Measurements from ENCODE around the gene FOXS1. TPM values are rescaled to one million over a fixed set of nuclear protein-coding genes. Genes with fewer than 3 reads are reported as not detected.

FOXS1 gene
- total RNA-seq (1 to 10 TPM; 4.3 to 4.4 TPM), polyA plus RNA-seq (ENCODE audit: insufficient read depth, low read depth, low replicate concordance) (10.0 TPM)
- long read RNA-seq, donor 1, transcript FOXS1-201 (1 exons, 1,319 nt): major isoform, 26 of 26 reads
- long read RNA-seq, donor 1, partial matches to known transcripts: 0 of 26 reads
- long read RNA-seq, donor 1, other reads (novel, unspliced or antisense): 0 of 26 reads
- long read RNA-seq, donor 2, transcript FOXS1-201 (1 exons, 1,319 nt): major isoform, 16 of 16 reads
- long read RNA-seq, donor 2, partial matches to known transcripts: 0 of 16 reads
- long read RNA-seq, donor 2, other reads (novel, unspliced or antisense): 0 of 16 reads

DNA sequence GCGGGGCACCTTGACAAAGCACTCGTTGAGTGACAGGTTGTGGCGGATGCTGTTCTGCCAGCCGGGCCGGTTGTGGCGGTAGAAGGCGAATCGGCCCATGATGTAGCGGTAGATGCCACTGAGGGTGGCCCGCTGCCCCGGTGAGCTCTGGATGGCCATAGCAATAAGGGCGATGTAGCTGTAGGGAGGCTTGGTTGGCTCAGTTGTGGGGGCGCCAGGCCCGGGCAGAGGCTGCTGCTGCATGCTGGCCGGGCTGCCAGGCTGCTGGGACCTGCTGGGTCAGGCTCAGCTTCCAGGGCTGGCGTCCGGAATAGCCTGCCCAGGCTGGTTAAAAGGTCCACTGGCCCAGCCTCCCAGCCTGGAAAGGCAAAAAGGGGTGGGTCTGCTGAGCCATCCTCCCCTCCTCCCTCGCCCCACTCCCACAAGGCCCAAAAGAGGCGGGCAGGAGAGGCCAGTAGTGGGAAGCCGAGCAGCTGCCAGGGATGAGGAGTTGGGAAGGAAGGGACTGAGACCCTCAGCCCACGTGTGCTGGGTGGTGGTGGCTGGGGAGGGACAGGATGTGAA, at the start of gene FOXS1:
FOXS1 (minus strand) TSS at position 305 of the 564 bp plus-strand sequence; CDS start at position 243, 62 bp downstream.
- no peaks in the 10 kb centered on the region for H3K27me3 ChIP-seq
- no peak for TF ChIP-seq POLR2A (IDR thresholded peaks at IDR 0.05)
- TF ChIP-seq, protein P1, sequence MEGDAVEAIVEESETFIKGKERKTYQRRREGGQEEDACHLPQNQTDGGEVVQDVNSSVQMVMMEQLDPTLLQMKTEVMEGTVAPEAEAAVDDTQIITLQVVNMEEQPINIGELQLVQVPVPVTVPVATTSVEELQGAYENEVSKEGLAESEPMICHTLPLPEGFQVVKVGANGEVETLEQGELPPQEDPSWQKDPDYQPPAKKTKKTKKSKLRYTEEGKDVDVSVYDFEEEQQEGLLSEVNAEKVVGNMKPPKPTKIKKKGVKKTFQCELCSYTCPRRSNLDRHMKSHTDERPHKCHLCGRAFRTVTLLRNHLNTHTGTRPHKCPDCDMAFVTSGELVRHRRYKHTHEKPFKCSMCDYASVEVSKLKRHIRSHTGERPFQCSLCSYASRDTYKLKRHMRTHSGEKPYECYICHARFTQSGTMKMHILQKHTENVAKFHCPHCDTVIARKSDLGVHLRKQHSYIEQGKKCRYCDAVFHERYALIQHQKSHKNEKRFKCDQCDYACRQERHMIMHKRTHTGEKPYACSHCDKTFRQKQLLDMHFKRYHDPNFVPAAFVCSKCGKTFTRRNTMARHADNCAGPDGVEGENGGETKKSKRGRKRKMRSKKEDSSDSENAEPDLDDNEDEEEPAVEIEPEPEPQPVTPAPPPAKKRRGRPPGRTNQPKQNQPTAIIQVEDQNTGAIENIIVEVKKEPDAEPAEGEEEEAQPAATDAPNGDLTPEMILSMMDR (IDR thresholded peaks at IDR 0.05): no peak
- H3K4me3 ChIP-seq: peak within 1 kb of the TSS; percentile 39 to 55
- H3K4me1 ChIP-seq: peaks cover 17% of the 10 kb centered on the region
- DNase-seq: peak; percentile 49
- 52 to 61% methylated on average over 8 to 21 of the region's 21 CpGs for WGBS, 2 donors
- H3K36me3 ChIP-seq (ENCODE audit: low read depth, missing control alignments): no peaks in the 10 kb centered on the region
- peak within 1 kb of the TSS; percentile 45 to 53 for H3K27ac ChIP-seq
- H3K9me3 ChIP-seq: no peaks in the 10 kb centered on the region
- intact Hi-C loops (cut with DNase I; ENCODE audit: low total_unique reads): no loop called here

DNA sequence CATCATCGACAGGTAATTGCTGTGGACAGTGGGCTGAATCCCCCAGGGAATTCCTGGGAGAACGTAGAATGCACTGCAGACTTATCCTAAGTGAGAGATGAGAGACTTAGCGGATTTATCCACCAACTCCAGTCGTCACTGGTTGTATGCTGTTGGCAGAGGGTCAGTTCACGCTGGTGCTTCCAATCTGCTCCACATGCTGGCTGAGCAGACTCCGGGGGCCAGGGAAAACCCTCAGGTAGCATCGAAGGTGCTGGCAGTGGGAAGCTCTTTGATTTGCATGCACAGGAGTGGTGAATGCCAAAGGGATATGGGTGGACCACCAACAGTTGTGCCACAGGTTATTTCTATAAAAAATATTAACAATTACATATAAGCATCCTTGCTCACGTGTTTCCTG, 45.2 kb upstream of the FOXS1 start:
- TF ChIP-seq, protein P1 (IDR thresholded peaks at IDR 0.05): no peak
- TF ChIP-seq POLR2A (IDR thresholded peaks at IDR 0.05): no peak
- DNase-seq: no peak
- H3K4me1 ChIP-seq: no peaks in the 10 kb centered on the region
- H3K9me3 ChIP-seq: no peaks in the 10 kb centered on the region
- 75 to 85% methylated on average over 8 of the region's 8 CpGs for WGBS, 2 donors
- no peaks in the 10 kb centered on the region for H3K27me3 ChIP-seq
- intact Hi-C loops (cut with DNase I; ENCODE audit: low total_unique reads): no loop called here
- no peak overlapping the region for H3K4me3 ChIP-seq
- no peak overlapping the region for H3K27ac ChIP-seq
- H3K36me3 ChIP-seq (ENCODE audit: low read depth, missing control alignments): no peaks in the 10 kb centered on the region

DNA sequence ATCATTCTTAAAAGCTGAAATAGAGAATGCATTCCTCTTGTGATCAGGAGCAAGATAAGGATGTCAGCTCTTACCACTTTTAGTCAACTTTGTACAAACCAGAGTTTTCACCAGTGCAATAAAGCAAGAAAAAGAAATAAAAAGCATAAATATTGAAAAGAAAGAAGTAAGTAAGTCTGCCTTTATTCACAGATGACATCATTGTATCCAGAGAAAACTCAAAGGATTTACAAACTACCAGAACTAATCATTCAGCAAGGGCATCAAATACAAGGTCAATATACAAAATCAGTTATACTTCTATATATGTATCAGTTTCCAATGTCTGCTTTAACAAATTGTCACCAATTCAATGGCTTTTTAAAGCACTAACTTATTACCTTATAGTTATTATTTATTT, 38.4 kb upstream of the FOXS1 start:
- H3K36me3 ChIP-seq (ENCODE audit: low read depth, missing control alignments): no peaks in the 10 kb centered on the region
- DNase-seq: no peak
- H3K9me3 ChIP-seq: no peaks in the 10 kb centered on the region
- H3K4me3 ChIP-seq: no peak overlapping the region
- H3K27me3 ChIP-seq: no peaks in the 10 kb centered on the region
- TF ChIP-seq POLR2A (IDR thresholded peaks at IDR 0.05): no peak
- TF ChIP-seq, protein P1 (IDR thresholded peaks at IDR 0.05): no peak
- no peaks in the 10 kb centered on the region for H3K4me1 ChIP-seq
- intact Hi-C loops (cut with DNase I; ENCODE audit: low total_unique reads): no loop called here
- H3K27ac ChIP-seq: no peak overlapping the region

DNA sequence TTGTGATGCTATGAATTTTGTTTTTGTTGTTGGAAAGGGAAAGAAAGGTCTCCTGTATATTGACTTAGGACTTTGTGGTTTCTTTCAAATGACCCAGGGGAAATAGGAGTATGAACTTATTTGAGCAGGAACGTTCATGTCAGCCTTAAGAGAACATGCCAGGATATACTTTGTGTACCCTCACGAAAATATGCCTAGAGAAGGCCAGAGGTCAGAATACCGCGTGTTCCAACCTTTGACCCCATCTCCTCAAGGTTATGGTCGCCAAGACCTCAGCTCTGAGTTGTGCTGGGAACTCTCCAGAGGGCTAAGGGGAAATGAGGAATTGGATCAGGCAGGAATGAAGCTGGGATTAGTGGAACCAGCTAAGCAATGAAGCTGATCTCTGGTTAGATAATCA, 36.5 kb upstream of the FOXS1 start:
- TF ChIP-seq POLR2A (IDR thresholded peaks at IDR 0.05): no peak
- TF ChIP-seq, protein P1 (IDR thresholded peaks at IDR 0.05): no peak
- Histone ChIP-seq H3K27me3 (no peaks in the 10 kb centered on the region), H3K4me1 (no peaks in the 10 kb centered on the region), H3K9me3 (no peaks in the 10 kb centered on the region), H3K36me3 (ENCODE audit: low read depth, missing control alignments) (no peaks in the 10 kb centered on the region), H3K27ac (no peak overlapping the region), H3K4me3 (no peak overlapping the region)
- intact Hi-C loops (cut with DNase I; ENCODE audit: low total_unique reads): no loop called here
- DNase-seq: no peak
- 55 to 73% methylated on average over 5 of the region's 5 CpGs for WGBS, 2 donors
